Activated T-helper 2 cell treated with anti-CD3 and anti-CD28 coated beads, Interferon-gamma antibody, Interleukin-2, Interleukin-4, amounts not matched to agents 10 μg/mL and 5 μg/mL and 100 μg/mL, durations not matched to agents 14 hours and 24 hours and 36 hours (primary cell): Measurements from ENCODE around the gene NANOS2. TPM values are rescaled to one million over a fixed set of nuclear protein-coding genes. Genes with fewer than 3 reads are reported as not detected.
A peak's percentile ranks its signal among the peaks of the same experiment; 100 is the strongest.

Source experiments
- DNase-seq: peaks from one replicate; pipeline ENCODE4 v3.0.0; 2021; ENCODE audit warnings: low spot score
- H3K27ac Mint-ChIP-seq: one replicate; pipeline ENCODE4 v1.8.0; 2021; ENCODE audit warnings: mixed read lengths
- H3K27me3 Mint-ChIP-seq: one replicate; pipeline ENCODE4 v1.8.0; 2021; ENCODE audit warnings: low read depth, mixed read lengths
- H3K36me3 Mint-ChIP-seq: one replicate; pipeline ENCODE4 v1.8.0; 2021; ENCODE audit warnings: low read depth, mixed read lengths
- H3K4me1 Mint-ChIP-seq: one replicate; pipeline ENCODE4 v1.8.0; 2021; ENCODE audit warnings: low read depth, mixed read lengths
- H3K4me3 Mint-ChIP-seq: one replicate; pipeline ENCODE4 v1.8.0; 2021; ENCODE audit warnings: low read depth, mild to moderate bottlenecking, moderate library complexity, mixed read lengths
- H3K9me3 Mint-ChIP-seq: one replicate; pipeline ENCODE4 v1.8.0; 2021; ENCODE audit warnings: mixed read lengths
- intact Hi-C: fragments of 100-400 bp; cut with micrococcal nuclease; formaldehyde crosslinking; loops from one replicate; pipeline ENCODE4 v1.15.1; 2023
- total RNA-seq: library from RNA; stranded (reverse); gene quantifications from 2 replicates; pipeline ENCODE4 v1.2.3, GENCODE V29; 2022

The NANOS2 gene
- total RNA-seq, 1 donor from 2014 or later: not detected

DNA sequence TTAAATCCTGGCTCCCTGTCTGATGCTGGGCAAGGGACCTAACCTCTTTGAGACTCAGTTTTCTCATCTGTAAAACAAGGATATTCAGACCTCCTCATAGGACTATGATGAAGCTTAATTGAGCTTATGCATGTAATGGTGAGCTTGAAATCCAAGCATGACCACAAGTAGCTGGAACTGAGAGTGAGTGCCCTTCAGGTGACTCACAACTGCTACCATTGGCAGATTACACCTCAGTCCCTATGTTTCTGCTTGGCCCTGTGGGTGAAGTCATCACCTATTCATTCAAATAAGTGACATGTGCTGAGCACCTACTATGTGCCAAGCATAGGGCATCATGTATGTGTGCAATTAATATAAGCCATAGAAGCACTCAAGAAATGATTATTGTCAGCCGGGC lies 33.3 kb upstream of the NANOS2 start:
- Mint-ChIP-seq H3K4me1 (peaks cover 2% of the 10 kb centered on the region), H3K36me3 (no peaks in the 10 kb centered on the region), H3K9me3 (no peaks in the 10 kb centered on the region), H3K27ac (no peak overlapping the region), H3K4me3 (no peak overlapping the region), H3K27me3 (peaks cover 5% of the 10 kb centered on the region)
- DNase-seq: no peak
- intact Hi-C loops: no loop called here

DNA sequence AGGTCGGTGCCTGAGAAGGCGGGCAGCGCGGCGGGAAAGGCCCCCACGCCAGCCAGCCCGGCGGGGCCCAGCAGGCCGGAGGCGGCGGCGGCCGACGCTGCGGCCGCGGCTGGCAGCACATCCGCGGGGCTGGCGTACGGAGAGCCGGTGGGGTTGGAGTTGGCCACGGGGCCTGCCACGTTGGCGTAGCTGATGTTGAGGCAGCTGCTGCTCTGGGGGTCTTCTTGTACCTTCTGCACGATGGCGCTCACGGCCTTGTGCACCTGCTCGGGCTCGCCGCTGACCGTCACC lies 25.9 kb upstream of the NANOS2 start:
- H3K4me3 Mint-ChIP-seq: no peak overlapping the region
- DNase-seq: no peak
- peaks cover 28% of the 10 kb centered on the region for H3K27me3 Mint-ChIP-seq
- H3K27ac Mint-ChIP-seq: no peak overlapping the region
- intact Hi-C loops: no loop called here
- no peaks in the 10 kb centered on the region for H3K4me1 Mint-ChIP-seq
- H3K9me3 Mint-ChIP-seq: no peaks in the 10 kb centered on the region
- no peaks in the 10 kb centered on the region for H3K36me3 Mint-ChIP-seq

DNA sequence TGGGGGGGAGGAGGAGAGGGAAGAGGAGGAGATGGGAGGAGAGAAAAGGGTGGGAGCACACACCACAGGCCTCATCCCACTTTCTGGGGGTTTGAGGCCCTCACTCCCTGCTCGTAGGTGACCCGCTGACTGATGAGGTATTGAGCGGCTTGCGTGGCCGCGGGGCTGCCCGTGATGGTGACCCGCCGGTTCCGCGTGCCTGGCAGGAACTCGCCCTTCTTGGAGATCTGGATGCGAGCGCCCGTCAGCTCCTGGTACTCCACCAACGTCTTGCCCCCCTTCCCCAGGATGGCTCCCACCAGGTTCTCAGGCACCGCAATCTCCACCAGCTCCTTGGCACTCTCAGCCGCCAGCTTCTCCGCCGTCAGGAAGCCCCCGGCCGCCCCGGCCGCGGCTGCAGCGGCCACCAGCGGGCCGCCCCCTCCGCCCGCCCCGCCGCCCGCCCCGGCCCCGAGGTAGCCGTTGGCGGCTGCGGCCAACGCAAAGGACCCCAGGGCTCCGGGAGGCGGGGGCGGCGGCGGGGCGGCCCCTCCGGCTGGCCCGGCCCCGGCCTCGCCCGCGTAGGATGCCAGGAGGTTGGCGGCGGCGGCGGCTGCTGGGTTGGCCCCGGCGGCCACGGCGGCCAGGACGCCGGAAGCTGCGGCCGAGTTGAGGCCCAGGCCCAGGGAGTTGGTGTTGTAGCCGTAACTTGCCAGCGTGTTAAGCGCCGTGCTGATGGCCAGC lies 25.4 kb upstream of the NANOS2 start:
- intact Hi-C loops: no loop called here
- H3K4me1 Mint-ChIP-seq: no peaks in the 10 kb centered on the region
- no peak overlapping the region for H3K4me3 Mint-ChIP-seq
- DNase-seq: no peak
- H3K36me3 Mint-ChIP-seq: no peaks in the 10 kb centered on the region
- no peak overlapping the region for H3K27ac Mint-ChIP-seq
- no peaks in the 10 kb centered on the region for H3K9me3 Mint-ChIP-seq
- peaks cover 29% of the 10 kb centered on the region for H3K27me3 Mint-ChIP-seq

DNA sequence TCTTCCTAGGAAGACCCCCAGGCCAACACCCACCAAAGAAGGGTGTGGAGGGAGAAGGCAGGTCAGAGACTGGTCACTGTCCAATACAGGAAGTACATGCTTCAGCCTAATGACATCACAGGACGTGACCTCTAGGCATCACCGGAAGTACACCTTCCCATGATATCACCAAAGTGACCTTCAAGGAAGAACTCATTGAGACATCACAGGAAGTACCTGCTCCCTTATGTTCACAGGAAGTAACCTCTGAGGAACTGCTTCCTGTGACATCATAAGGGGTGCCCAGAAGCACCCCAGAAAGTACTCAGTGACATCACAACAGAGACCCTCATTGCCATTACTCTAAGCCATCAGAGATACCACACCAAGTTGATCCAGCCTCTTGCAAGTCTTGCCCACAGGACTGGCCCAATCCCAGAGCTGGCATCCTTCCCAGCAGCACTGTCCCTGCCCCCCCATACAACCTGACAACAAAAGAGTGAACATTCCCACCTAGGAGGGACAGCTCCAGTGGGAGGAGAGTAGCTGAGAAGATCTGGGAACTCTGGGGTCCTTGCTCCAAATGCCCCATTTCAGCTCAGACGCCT lies 24.2 kb upstream of the NANOS2 start:
- H3K4me3 Mint-ChIP-seq: no peak overlapping the region

DNA sequence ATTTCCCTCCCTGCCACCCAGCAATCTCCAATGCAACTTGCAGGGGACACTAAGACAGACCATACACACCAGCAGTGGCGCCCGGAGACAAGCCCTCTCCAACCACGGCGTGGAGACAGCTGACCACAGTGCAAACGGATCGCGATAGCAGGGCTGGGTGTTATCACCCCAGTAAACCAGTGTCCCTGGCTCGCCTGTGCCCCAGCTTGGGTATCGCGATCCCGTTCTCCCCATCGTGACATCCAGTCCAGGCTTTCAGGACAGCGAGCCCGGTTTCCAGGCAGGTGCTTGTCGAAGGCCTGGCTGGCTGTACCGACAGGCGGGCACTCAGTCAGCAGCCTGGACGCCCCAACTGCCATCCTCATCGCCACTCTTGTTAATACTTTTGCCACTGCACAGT lies 20.7 kb upstream of the NANOS2 start:
- Mint-ChIP-seq H3K4me3 (no peak overlapping the region), H3K4me1 (no peaks in the 10 kb centered on the region), H3K36me3 (no peaks in the 10 kb centered on the region), H3K27ac (no peak overlapping the region), H3K27me3 (peaks cover 23% of the 10 kb centered on the region), H3K9me3 (no peaks in the 10 kb centered on the region)
- intact Hi-C loops: no loop called here
- no peak for DNase-seq

More for the DNA sequence above, 24.2 kb upstream of the NANOS2 start:
- H3K9me3 Mint-ChIP-seq: no peaks in the 10 kb centered on the region
- intact Hi-C loops: no loop called here
- H3K4me1 Mint-ChIP-seq: no peaks in the 10 kb centered on the region
- no peak overlapping the region for H3K27ac Mint-ChIP-seq
- peaks cover 28% of the 10 kb centered on the region for H3K27me3 Mint-ChIP-seq
- H3K36me3 Mint-ChIP-seq: no peaks in the 10 kb centered on the region
- no peak for DNase-seq

DNA sequence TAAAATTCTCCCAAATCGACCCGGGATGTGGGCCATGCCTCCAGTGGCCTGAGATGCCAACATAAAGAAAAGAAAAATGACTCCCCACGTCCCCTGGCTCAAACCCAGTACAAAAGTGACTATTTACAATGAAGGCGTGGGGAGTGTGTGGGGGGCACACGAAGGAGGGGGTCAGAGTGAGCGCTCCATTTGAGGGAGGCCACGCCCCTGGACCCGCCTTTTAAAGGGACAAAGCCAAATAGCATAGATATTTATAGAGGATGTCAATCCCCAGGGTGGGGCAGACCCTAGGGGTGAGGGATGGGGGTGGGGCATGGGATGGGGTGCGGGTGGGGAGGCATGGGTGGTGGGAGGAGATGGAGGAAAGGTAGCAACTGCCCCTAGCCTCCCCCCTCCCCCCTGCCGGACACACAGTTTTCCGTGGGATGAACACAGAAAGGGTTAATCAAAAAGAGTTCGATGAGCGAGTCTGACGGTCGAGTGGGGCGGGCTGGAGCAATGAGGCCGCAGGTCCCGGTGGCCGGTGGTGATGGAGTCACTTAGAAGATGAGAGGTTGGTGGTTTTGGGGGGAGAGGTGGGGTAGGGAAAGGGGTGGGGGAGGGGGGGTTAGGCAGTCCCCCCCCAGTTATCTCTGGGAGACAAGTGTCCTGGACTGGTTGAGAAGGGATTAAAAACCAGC lies 20.1 kb upstream of the NANOS2 start:
- intact Hi-C loops: no loop called here
- Mint-ChIP-seq H3K4me1 (no peaks in the 10 kb centered on the region), H3K9me3 (no peaks in the 10 kb centered on the region), H3K36me3 (no peaks in the 10 kb centered on the region), H3K27me3 (peaks cover 23% of the 10 kb centered on the region), H3K4me3 (no peak overlapping the region), H3K27ac (no peak overlapping the region)
- no peak for DNase-seq

DNA sequence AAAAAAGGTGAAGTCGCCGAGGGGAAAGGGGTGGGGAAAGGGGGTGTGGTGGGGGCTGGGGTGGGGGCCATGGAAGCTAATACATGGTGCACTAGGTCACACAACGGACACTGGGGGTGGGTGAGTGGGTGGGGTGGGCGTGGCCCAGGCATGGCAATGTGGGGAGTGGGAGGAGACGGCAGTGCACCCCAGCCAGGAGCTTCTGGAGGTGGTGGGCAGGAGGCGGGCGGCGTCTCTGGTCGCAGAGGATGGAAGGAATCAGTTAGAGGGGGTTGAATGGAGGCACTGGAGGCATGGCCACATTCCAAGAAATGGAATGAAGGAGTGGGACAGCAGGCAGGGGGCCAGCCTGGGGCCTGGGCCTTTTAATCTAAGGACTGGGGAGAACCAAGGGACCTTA lies 19.2 kb upstream of the NANOS2 start:
- intact Hi-C loops: no loop called here
- no peaks in the 10 kb centered on the region for H3K36me3 Mint-ChIP-seq
- no peaks in the 10 kb centered on the region for H3K4me1 Mint-ChIP-seq
- H3K27me3 Mint-ChIP-seq: peaks cover 17% of the 10 kb centered on the region
- DNase-seq: no peak
- H3K27ac Mint-ChIP-seq: no peak overlapping the region
- no peaks in the 10 kb centered on the region for H3K9me3 Mint-ChIP-seq
- H3K4me3 Mint-ChIP-seq: no peak overlapping the region

DNA sequence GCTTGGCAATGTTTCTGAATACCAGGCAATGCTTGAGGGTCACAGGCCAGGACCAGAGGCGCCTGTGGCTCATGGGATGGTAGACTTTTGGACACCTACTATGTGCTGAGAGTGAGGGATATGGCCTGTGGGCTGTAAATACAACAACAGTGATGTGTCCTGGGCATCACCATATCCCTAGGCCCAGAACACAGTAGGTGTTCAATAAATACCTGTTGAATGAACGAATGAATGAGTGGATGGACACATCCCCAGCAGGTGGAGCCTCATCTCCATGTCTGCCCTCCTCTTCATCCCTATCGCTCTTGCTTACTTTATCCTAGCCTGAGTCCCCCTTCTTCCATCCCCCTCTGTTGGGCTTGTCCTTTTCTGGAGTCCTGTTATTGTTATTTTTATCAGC lies 16.5 kb upstream of the NANOS2 start:
- no peak overlapping the region for H3K4me3 Mint-ChIP-seq

DNA sequence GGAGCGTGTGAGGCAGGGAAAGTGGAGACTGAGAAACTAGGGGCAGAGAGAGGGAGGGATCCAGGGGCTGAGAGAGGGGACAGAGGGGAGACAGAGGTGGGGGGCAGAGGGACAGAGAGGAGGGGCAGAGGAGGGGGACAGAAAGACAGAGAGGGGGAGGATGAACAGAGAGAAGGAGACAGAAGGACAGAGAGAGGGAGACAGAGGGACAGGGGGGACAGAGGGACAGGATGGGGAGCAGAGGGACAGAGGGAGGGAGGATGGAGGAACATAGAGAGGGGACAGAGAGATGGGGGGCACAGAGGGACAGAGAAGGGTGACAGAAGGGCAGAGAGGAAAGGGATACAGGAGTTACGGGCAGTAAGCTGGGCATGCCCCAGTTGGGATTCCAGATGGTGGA lies 14.7 kb upstream of the NANOS2 start:
- Mint-ChIP-seq H3K36me3 (no peaks in the 10 kb centered on the region), H3K9me3 (no peaks in the 10 kb centered on the region), H3K4me3 (no peak overlapping the region), H3K4me1 (peaks cover 10% of the 10 kb centered on the region), H3K27ac (no peak overlapping the region), H3K27me3 (peaks cover 5% of the 10 kb centered on the region)
- DNase-seq: no peak
- intact Hi-C loops: no loop called here

More for the DNA sequence above, 16.5 kb upstream of the NANOS2 start:
- Mint-ChIP-seq H3K9me3 (no peaks in the 10 kb centered on the region), H3K4me1 (peaks cover 10% of the 10 kb centered on the region), H3K36me3 (no peaks in the 10 kb centered on the region), H3K27ac (no peak overlapping the region), H3K27me3 (peaks cover 10% of the 10 kb centered on the region)
- intact Hi-C loops: no loop called here
- no peak for DNase-seq

DNA sequence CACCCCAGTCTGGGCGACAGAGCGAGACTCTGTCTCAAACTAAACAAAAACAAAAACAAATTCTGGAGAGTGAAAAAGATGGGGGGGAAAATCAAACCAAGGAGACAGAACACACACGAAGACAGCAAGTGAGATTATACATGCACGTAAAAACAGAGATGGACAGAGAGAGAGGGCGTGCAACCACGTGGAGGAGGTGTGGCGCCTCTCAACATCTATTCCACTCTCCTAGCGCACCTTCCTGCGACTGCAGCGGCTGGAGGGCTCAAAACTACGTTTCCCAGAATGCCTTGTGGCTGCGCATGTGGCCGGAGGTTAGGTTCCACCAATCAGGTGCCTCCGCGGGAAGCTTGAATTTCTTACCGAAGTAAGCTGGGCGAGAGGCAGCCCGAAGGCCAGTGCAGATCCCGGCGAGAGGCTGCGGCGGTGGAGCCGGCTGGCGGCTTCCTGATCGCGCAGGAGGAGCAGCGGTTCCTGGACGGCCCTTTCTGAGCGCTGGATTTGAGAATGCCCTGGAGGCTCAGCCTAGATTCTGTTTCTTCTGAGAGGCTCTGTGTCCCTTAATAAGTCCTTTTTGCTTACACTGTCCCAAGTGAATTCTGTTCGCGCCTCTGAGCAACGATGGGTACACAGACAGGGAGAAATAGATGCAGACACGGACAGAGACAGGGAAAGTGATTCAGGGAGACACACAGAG lies 13.1 kb upstream of the NANOS2 start:
- peaks cover 5% of the 10 kb centered on the region for H3K27me3 Mint-ChIP-seq
- peak; percentile 87 for DNase-seq
- H3K36me3 Mint-ChIP-seq: no peaks in the 10 kb centered on the region
- intact Hi-C loops: no loop called here
- H3K9me3 Mint-ChIP-seq: no peaks in the 10 kb centered on the region
- peak overlapping the region; percentile 74 for H3K4me3 Mint-ChIP-seq
- peaks cover 10% of the 10 kb centered on the region for H3K4me1 Mint-ChIP-seq
- H3K27ac Mint-ChIP-seq: peak overlapping the region; percentile 13

DNA sequence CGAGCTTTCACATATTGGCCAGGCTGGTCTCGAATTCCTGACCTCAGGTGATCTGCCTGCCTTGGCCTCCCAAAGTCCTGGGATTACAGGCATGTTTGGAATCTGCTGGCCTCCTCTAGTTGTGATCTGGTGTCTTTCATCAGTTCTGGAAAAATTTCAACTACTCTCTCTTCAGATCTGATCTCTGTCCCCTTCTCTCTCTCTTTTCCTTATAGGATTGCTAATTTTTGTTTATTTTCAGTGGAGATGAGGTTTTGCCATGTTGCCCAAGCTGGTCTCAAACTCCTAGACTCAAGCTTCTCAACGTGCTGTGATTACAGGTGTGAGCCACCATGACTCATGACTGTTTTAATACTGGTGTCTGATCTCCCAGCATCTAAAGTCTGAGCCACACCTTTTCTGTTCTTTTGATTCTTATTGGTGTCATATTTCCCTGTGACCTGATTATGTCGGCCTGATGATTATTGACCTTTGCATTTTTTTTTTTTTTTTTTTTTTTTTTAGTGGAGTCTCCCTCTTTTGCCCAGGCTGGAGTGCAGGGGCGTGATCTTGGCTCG lies 10.4 kb upstream of the NANOS2 start:
- H3K9me3 Mint-ChIP-seq: no peaks in the 10 kb centered on the region
- peaks cover 17% of the 10 kb centered on the region for H3K4me1 Mint-ChIP-seq
- no peak for DNase-seq
- H3K4me3 Mint-ChIP-seq: no peak overlapping the region
- no peaks in the 10 kb centered on the region for H3K27me3 Mint-ChIP-seq
- no peak overlapping the region for H3K27ac Mint-ChIP-seq
- intact Hi-C loops: no loop called here
- no peaks in the 10 kb centered on the region for H3K36me3 Mint-ChIP-seq

DNA sequence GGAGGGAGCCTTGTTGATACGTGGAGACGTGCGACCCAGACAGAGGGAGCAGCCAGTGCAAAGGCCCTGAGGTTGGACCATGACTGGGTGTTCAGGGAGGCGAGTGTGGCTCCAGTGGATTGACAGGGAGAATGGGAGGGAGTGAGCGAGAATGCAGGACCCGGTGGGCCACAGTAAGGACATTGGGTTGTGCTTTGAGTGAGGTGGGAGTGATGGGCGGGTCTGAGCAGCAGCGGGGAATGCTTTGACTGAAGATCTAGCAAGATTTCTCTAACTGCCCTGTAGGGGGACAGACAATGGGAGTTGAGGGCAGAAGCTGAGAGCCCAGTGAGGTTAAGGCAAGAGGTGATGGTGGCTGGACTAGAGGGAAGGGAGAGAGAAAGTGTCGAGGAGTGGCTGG lies 7.7 kb upstream of the NANOS2 start:
- Mint-ChIP-seq H3K36me3 (no peaks in the 10 kb centered on the region), H3K4me1 (peaks cover 29% of the 10 kb centered on the region), H3K27ac (no peak overlapping the region), H3K4me3 (no peak overlapping the region), H3K27me3 (no peaks in the 10 kb centered on the region), H3K9me3 (no peaks in the 10 kb centered on the region)
- intact Hi-C loops: no loop called here
- DNase-seq: no peak

DNA sequence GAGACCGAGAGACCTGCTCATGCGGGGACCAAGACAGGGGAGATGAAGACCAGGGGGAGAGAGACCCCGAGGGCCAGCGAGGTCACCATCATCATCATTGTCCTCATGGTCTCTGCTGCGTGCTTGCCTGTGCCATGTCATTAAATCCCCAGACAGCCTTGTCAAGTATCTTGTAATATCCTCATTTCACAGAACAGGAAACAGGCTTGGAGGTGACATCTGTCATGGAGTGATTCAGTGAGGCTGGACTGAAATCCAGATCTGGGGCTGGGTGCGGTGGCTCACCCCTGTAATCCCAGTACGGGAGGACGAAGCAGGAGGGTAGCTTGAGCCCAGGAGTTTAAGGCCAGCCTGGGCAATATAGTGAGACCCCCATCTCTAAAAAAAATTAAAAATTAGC lies 5.9 kb upstream of the NANOS2 start:
- DNase-seq: no peak
- no peak overlapping the region for H3K4me3 Mint-ChIP-seq

More for the DNA sequence above, 5.9 kb upstream of the NANOS2 start:
- H3K27ac Mint-ChIP-seq: no peak overlapping the region
- no peaks in the 10 kb centered on the region for H3K27me3 Mint-ChIP-seq
- H3K36me3 Mint-ChIP-seq: no peaks in the 10 kb centered on the region
- H3K4me1 Mint-ChIP-seq: peaks cover 31% of the 10 kb centered on the region
- no peaks in the 10 kb centered on the region for H3K9me3 Mint-ChIP-seq
- intact Hi-C loops: no loop called here
